ENCODE data around the gene ZNF331. TPM values are rescaled to one million over a fixed set of nuclear protein-coding genes. Genes with fewer than 3 reads are reported as not detected.

The ZNF331 gene
- total and polyA plus RNA-seq, 2 of the 8 experiments (the other 6 are each of a cell fraction or from before 2014, with no cell fraction given) = 30.0 to 44.1 TPM

GRCh38 chr19:53554804-53555203 lies 16.9 kb downstream of the ZNF331 start (continued):
- no peak for TF ChIP-seq CHD7 (IDR thresholded peaks at IDR 0.05; ENCODE audit: insufficient replicate concordance, low read length)
- no peak for TF ChIP-seq SIX5 (IDR thresholded peaks at IDR 0.05; ENCODE audit: low read depth, low read length)
- TF ChIP-seq PHF8 (conservative IDR thresholded peaks at IDR 0.05; ENCODE audit: low read depth, low read length) = no peak
- no peak for TF ChIP-seq TAF7 (optimal IDR thresholded peaks at IDR 0.05; ENCODE audit: borderline replicate concordance, low read depth, low read length)
- no peak for TF ChIP-seq BRCA1 (IDR thresholded peaks at IDR 0.05; ENCODE audit: low read depth, low read length)
- no peak for TF ChIP-seq SIN3A (conservative IDR thresholded peaks at IDR 0.05 in 1 of 2, IDR thresholded peaks at IDR 0.05 in 1 of 2; ENCODE audit: low read depth in 1 of 2, low read length in 2 of 2)
- TF ChIP-seq NANOG (IDR thresholded peaks at IDR 0.05; ENCODE audit: insufficient read depth, low read depth, low read length, poor library complexity, severe bottlenecking) = no peak
- TF ChIP-seq CHD1 (IDR thresholded peaks at IDR 0.05; ENCODE audit: low read depth, low read length) = no peak
- no peak for TF ChIP-seq GTF2F1 (IDR thresholded peaks at IDR 0.05; ENCODE audit: borderline replicate concordance, low read depth, low read length)
- TF ChIP-seq ZNF274 (IDR thresholded peaks at IDR 0.05; ENCODE audit: borderline replicate concordance, extremely low read depth, low read length) = no peak
- no peak for TF ChIP-seq RFX5 (IDR thresholded peaks at IDR 0.05; ENCODE audit: borderline replicate concordance, low read depth, low read length)
- TF ChIP-seq SP1 (IDR thresholded peaks at IDR 0.05; ENCODE audit: low read depth, low read length) = no peak

Measured in H1 (cell line).